T-cell (primary cell): ENCODE results near the gene ORC5. TPM values are rescaled to one million over a fixed set of nuclear protein-coding genes. Genes with fewer than 3 reads are reported as not detected.

ENCODE experiments used
- ATAC-seq, 4 experiments: fragments of 200-7000 bp in 3 of 4; fragments of 150-1000 bp in 1 of 4; cut with Tn5 transposase; replicated peaks in 1 of 4; 1 replicate in 3 of 4; 2 replicates in 1 of 4; pipeline ENCODE4 v1.10.0; 2021; ENCODE audit warnings: moderate library complexity in 3 of 4, mild to moderate bottlenecking in 2 of 4, moderate number of reproducible peaks in 1 of 4
- CTCF ChIA-PET, 2 donors: fragments of 300-600 bp; sonication (Branson Sonifier 250); formaldehyde crosslinking; loops; one replicate each; lab custom pipeline; 2022; ENCODE audit warnings: antibody characterized with exemption in 2 of 2; lab: Charles Lee
- POLR2A ChIA-PET, 2 donors: fragments of 300-600 bp; sonication (Branson Sonifier 250); formaldehyde crosslinking; loops; one replicate each; lab custom pipeline; 2022; ENCODE audit warnings: antibody characterized with exemption in 2 of 2; lab: Charles Lee
- DNase-seq, 35 experiments: peaks; one replicate each; pipeline versions ENCODE4 v3.0.0 to v3.0.0-alpha.2; 2013 to 2023
- H3K27ac ChIP-seq: one replicate; pipeline ENCODE4 v1.5.1; 2013; ENCODE audit warnings: low read length
- H3K27me3 ChIP-seq, 2 experiments: replicated peaks in 1 of 2; 1 replicate in 1 of 2; 2 replicates in 1 of 2; pipeline versions ENCODE4 v1.6.1 to v1.7.0; 2013; ENCODE audit warnings: low read length in 1 of 2, mixed read lengths in 1 of 2; ENCODE audit not compliant: control insufficient read depth in 2 of 2, insufficient read depth in 2 of 2; ENCODE audit errors: extremely low read depth in 1 of 2
- H3K36me3 ChIP-seq, 2 donors: 1 replicate in 1 of 2; 2 replicates in 1 of 2; pipeline versions ENCODE4 v1.6.1 to v1.7.0; 2013; ENCODE audit warnings: low read length in 1 of 2; ENCODE audit not compliant: control insufficient read depth in 2 of 2, insufficient read depth in 1 of 2; ENCODE audit errors: extremely low read depth in 1 of 2
- H3K4me1 ChIP-seq, 2 experiments: 1 replicate in 1 of 2; 2 replicates in 1 of 2; pipeline versions ENCODE4 v1.6.1 to v1.7.0; 2013; ENCODE audit warnings: low read length in 2 of 2, mixed read lengths in 1 of 2; ENCODE audit not compliant: insufficient read depth in 2 of 2, control insufficient read depth in 1 of 2; ENCODE audit errors: extremely low read depth in 1 of 2
- H3K4me3 ChIP-seq, 2 donors: 1 replicate in 1 of 2; 2 replicates in 1 of 2; pipeline versions ENCODE4 v1.5.1 to v1.7.0; 2013; ENCODE audit warnings: mild to moderate bottlenecking in 2 of 2, low read length in 1 of 2, moderate library complexity in 1 of 2; ENCODE audit not compliant: control insufficient read depth in 1 of 2; ENCODE audit errors: extremely low read depth in 1 of 2
- H3K9me3 ChIP-seq: 2 replicates; pipeline ENCODE4 v1.7.0; 2013
- H3K27ac Mint-ChIP-seq, 2 donors: one replicate each; pipeline ENCODE4 v1.8.0; 2020 to 2021; ENCODE audit warnings: mild to moderate bottlenecking in 2 of 2, mixed read lengths in 2 of 2
- H3K27me3 Mint-ChIP-seq, 2 donors: one replicate each; pipeline ENCODE4 v1.8.0; 2021 to 2022; ENCODE audit warnings: mixed read lengths in 2 of 2
- H3K36me3 Mint-ChIP-seq: one replicate; pipeline ENCODE4 v1.8.0; 2021; ENCODE audit warnings: mixed read lengths
- H3K4me1 Mint-ChIP-seq, 3 donors: one replicate each; pipeline ENCODE4 v1.8.0; 2020 to 2022; ENCODE audit warnings: mixed read lengths in 3 of 3, mild to moderate bottlenecking in 1 of 3
- H3K4me3 Mint-ChIP-seq, 3 donors: one replicate each; pipeline ENCODE4 v1.8.0; 2020 to 2022; ENCODE audit warnings: mild to moderate bottlenecking in 3 of 3, mixed read lengths in 3 of 3, moderate library complexity in 3 of 3
- H3K9me3 Mint-ChIP-seq, 3 donors: one replicate each; pipeline ENCODE4 v1.8.0; 2020 to 2022; ENCODE audit warnings: mixed read lengths in 3 of 3
- WGBS: methylation state at CpG from one replicate; pipeline ENCODE4 v1.1.5; 2013; ENCODE audit warnings: missing lambda C conversion rate; ENCODE audit not compliant: insufficient coverage; 5-methylcytosine and 5-hydroxymethylcytosine counted together
- total RNA-seq, 35 experiments: library from RNA in 6 of 35; stranded (reverse) in 6 of 35; fragments of 120-200 nt in 1 of 35; gene quantifications; one replicate each; pipeline versions ENCODE4 v1.2.1 to v1.2.4 and lab custom pipeline; 2013 to 2026

Gene ORC5
- total RNA-seq, result 10 to 100 TPM; 10.4 to 26.9 (median 25.3) TPM
- total RNA-seq (2013), result 26.7 TPM
- total RNA-seq (lab: John Stamatoyannopoulos, UW), result 9.4 to 59.8 (median 22.0) reads per million in 29 experiments

GRCh38 chr7:104207731-104208420 lies at the start of gene ORC5:
Gene ORC5, minus strand, starts transcription at chr7:104208013. Its CDS starts 109 bp downstream, at chr7:104207904.
- Histone ChIP-seq H3K4me3 (peak within 1 kb of the TSS; percentile 87 to 93), H3K27me3 (no peaks in the 10 kb centered on the region), H3K9me3 (no peaks in the 10 kb centered on the region), H3K4me1 (peaks cover 9 to 10% of the 10 kb centered on the region in 2 experiments), H3K27ac (peak within 1 kb of the TSS; percentile 90), H3K36me3 (peaks cover 0 to 10% of the 10 kb centered on the region in 2 donors)
- POLR2A ChIA-PET, result interaction anchor here in 1 of 2 donors (0.6 kb wide), 1 partner anchor 1052 kb away, joined by 5 read pairs; no protein-coding TSS in a partner anchor
- H3K36me3 Mint-ChIP-seq, result peaks cover 20% of the 10 kb centered on the region
- peaks cover 33 to 39% (median 37%) of the 10 kb centered on the region in 3 donors for H3K4me1 Mint-ChIP-seq
- H3K27me3 Mint-ChIP-seq, result peaks cover 18 to 30% of the 10 kb centered on the region in 2 donors
- H3K9me3 Mint-ChIP-seq, result peaks cover 0 to 3% (median 0%) of the 10 kb centered on the region in 3 donors
- peak; percentile 99 to 100 (median 100) for ATAC-seq
- peak; percentile 45 to 88 (median 65) for DNase-seq
- peak within 1 kb of the TSS; percentile 91 to 95 (median 94) for H3K4me3 Mint-ChIP-seq
- H3K27ac Mint-ChIP-seq, result peak within 1 kb of the TSS; percentile 88 to 97
- CTCF ChIA-PET, result interaction anchor here in 1 of 2 donors (0.6 to 1.8 kb wide), 2 partner anchors 23 to 772 kb away, joined by 3 to 5 read pairs; no protein-coding TSS in a partner anchor
- WGBS, result 1% methylated on average over 45 of the region's 47 CpGs

DNA sequence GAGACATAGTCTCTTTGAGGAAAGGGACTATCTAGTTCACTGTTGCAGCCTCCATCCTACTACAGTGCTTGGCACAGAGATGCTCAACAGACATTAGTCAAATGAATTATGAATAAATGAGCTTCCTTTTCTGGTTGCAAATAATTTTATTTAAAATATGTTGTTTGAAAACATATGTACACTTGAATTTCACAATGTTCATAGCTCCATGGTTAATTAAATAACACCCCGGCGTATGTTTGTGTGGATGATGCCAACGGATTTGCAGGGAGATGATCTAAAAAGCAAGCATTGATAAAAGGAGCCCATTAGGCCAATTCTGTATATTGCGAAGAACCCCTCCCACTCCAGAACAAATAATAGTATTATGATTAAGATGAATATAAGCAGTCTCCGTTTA lies 47.8 kb upstream of the ORC5 start:
- Mint-ChIP-seq H3K4me3 (no peak overlapping the region), H3K27ac (no peak overlapping the region), H3K36me3 (no peaks in the 10 kb centered on the region), H3K27me3 (peaks cover 22 to 32% of the 10 kb centered on the region in 2 donors), H3K4me1 (no peaks in the 10 kb centered on the region), H3K9me3 (no peaks in the 10 kb centered on the region)
- H3K27ac ChIP-seq, result no peak overlapping the region
- no peaks in the 10 kb centered on the region for H3K9me3 ChIP-seq
- DNase-seq (no peak), ATAC-seq (no peak)
- H3K36me3 ChIP-seq, result no peaks in the 10 kb centered on the region
- ChIA-PET POLR2A (no interaction called here), CTCF (no interaction called here)
- no peaks in the 10 kb centered on the region for H3K4me1 ChIP-seq
- no CpG with 5 or more reads among the region's 5 CpGs for WGBS
- H3K27me3 ChIP-seq, result peaks cover 0 to 2% of the 10 kb centered on the region in 2 experiments
- no peak overlapping the region for H3K4me3 ChIP-seq

DNA sequence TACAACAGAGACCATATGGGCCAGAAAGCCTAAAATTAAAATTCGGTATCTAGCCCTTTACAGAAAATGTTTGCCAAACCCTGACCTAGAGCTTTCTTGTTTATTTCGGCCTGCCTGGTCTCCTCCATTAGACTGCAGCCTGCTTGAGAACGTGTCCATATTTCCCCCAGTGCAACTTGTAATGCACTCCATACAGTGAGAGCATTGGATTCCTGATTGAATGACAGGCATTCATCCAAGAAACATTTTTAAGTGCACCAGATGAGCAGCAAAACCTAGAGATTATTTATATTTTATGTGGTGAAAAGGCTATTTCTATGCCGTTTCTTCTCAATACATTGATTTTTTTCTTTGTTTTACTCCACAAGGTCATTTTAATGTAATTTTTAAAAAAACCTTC lies 47.4 kb upstream of the ORC5 start:
- H3K9me3 Mint-ChIP-seq, result no peaks in the 10 kb centered on the region
- Histone ChIP-seq H3K27ac (no peak overlapping the region), H3K27me3 (peaks cover 0 to 2% of the 10 kb centered on the region in 2 experiments), H3K36me3 (no peaks in the 10 kb centered on the region), H3K4me3 (no peak overlapping the region), H3K4me1 (no peaks in the 10 kb centered on the region), H3K9me3 (no peaks in the 10 kb centered on the region)
- H3K4me3 Mint-ChIP-seq, result no peak overlapping the region
- ATAC-seq, result no peak
- 82% methylated on average over 3 of the region's 4 CpGs for WGBS
- POLR2A ChIA-PET, result no interaction called here
- no peaks in the 10 kb centered on the region for H3K36me3 Mint-ChIP-seq
- DNase-seq, result no peak
- H3K27ac Mint-ChIP-seq, result no peak overlapping the region
- CTCF ChIA-PET, result no interaction called here
- peaks cover 18 to 28% of the 10 kb centered on the region in 2 donors for H3K27me3 Mint-ChIP-seq
- H3K4me1 Mint-ChIP-seq, result no peaks in the 10 kb centered on the region

DNA sequence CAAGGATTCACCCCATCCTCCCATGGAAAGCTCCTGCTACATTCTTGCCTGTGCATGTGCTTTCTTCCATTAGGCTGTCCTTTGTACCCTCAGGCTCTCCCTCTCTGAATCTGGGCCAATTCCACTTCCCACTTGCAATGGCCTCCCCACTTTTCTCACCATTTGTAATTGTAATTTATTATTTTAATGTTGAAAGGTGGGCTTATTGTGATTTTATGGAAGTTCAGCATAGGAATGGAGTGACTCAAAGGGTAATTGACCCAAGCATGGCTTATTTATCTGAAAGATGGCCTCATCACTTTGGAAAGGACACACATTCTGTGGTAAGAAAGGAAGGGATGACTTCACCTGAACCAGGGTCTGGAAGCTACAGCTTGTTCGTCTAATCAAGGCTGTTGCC lies 46.9 kb upstream of the ORC5 start:
- no peak for DNase-seq
- ATAC-seq, result no peak
- Histone ChIP-seq H3K27ac (no peak overlapping the region), H3K4me3 (no peak overlapping the region), H3K4me1 (no peaks in the 10 kb centered on the region), H3K36me3 (no peaks in the 10 kb centered on the region), H3K27me3 (peaks cover 0 to 2% of the 10 kb centered on the region in 2 experiments), H3K9me3 (no peaks in the 10 kb centered on the region)
- Mint-ChIP-seq H3K27me3 (peaks cover 20 to 26% of the 10 kb centered on the region in 2 donors), H3K4me3 (no peak overlapping the region), H3K36me3 (no peaks in the 10 kb centered on the region), H3K27ac (no peak overlapping the region), H3K9me3 (peaks cover 0 to under 1% (median 0%) of the 10 kb centered on the region in 3 donors), H3K4me1 (no peaks in the 10 kb centered on the region)
- ChIA-PET CTCF (interaction anchor here in 1 of 2 donors (0.5 kb wide), 1 partner anchor 95 kb away, joined by 3 read pairs; no protein-coding TSS in a partner anchor), POLR2A (no interaction called here)
- no CpG with 5 or more reads among the region's 1 CpG for WGBS

GRCh38 chr7:104252409-104253134 lies 44.8 kb upstream of the ORC5 start:
- 77% methylated on average over 3 of the region's 4 CpGs for WGBS
- Mint-ChIP-seq H3K36me3 (no peaks in the 10 kb centered on the region), H3K9me3 (peaks cover 0 to 5% (median 0%) of the 10 kb centered on the region in 3 donors), H3K4me3 (no peak overlapping the region), H3K27ac (no peak overlapping the region), H3K27me3 (peaks cover 25 to 35% of the 10 kb centered on the region in 2 donors), H3K4me1 (no peaks in the 10 kb centered on the region)
- no peak for DNase-seq
- no peaks in the 10 kb centered on the region for H3K9me3 ChIP-seq
- no peaks in the 10 kb centered on the region for H3K4me1 ChIP-seq
- H3K27me3 ChIP-seq, result peaks cover 0 to 2% of the 10 kb centered on the region in 2 experiments
- ATAC-seq, result no peak
- H3K36me3 ChIP-seq, result no peaks in the 10 kb centered on the region
- no peak overlapping the region for H3K27ac ChIP-seq
- ChIA-PET POLR2A (no interaction called here), CTCF (no interaction called here)
- no peak overlapping the region for H3K4me3 ChIP-seq

DNA sequence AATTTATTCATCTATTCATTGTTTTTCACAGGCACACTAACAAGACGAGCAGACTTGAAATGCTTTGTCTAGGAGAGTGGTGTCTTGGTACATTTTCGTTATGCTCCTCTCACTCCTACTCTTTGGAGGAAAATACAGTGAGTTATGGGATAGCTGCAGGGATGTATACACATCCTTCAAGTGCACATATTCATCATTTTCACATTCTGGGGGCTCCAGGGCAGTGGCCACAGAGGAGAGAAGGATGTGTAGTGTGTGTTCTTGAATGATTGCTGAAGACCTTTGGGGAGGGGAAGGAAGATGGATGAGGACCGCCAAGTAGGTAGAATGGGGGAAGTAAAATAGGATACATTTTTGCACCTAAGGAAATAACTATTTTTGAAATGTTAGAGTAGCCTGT lies 34.8 kb upstream of the ORC5 start:
- no peaks in the 10 kb centered on the region for H3K4me1 Mint-ChIP-seq
- peaks cover 2 to 5% of the 10 kb centered on the region in 2 experiments for H3K27me3 ChIP-seq
- ATAC-seq (no peak), DNase-seq (no peak)
- 50% methylated on average over 1 of the region's 3 CpGs for WGBS
- no peaks in the 10 kb centered on the region for H3K9me3 ChIP-seq
- no peaks in the 10 kb centered on the region for H3K36me3 ChIP-seq
- H3K27ac ChIP-seq, result no peak overlapping the region
- H3K4me1 ChIP-seq, result no peaks in the 10 kb centered on the region
- no peak overlapping the region for H3K4me3 Mint-ChIP-seq
- no peaks in the 10 kb centered on the region for H3K36me3 Mint-ChIP-seq
- peaks cover 49 to 54% of the 10 kb centered on the region in 2 donors for H3K27me3 Mint-ChIP-seq
- H3K9me3 Mint-ChIP-seq, result peaks cover 0 to 5% (median 0%) of the 10 kb centered on the region in 3 donors
- no peak overlapping the region for H3K27ac Mint-ChIP-seq
- no peak overlapping the region for H3K4me3 ChIP-seq
- ChIA-PET CTCF (no interaction called here), POLR2A (no interaction called here)
